ENCODE data around the gene NPR2. TPM values are rescaled to one million over a fixed set of nuclear protein-coding genes. Genes with fewer than 3 reads are reported as not detected.

The NPR2 gene
- total and polyA plus RNA-seq, 2 of the 13 experiments (the other 11 are each of a cell fraction or from before 2014, with no cell fraction given) = 7.4 to 9.4 TPM

- TF ChIP-seq NFYC (CRISPR knock-in tag; IDR thresholded peaks at IDR 0.05) = no peak
- no peak for TF ChIP-seq SIX4 (CRISPR knock-in tag; IDR thresholded peaks at IDR 0.05)
- no peak; the same call in 1 of the 2 replicates for TF ChIP-seq ZNF256 (CRISPR knock-in tag; conservative IDR thresholded peaks at IDR 0.05)
- TF ChIP-seq PITX1 (CRISPR knock-in tag; IDR thresholded peaks at IDR 0.05) = peak; percentile 58
- TF ChIP-seq, protein P1, sequence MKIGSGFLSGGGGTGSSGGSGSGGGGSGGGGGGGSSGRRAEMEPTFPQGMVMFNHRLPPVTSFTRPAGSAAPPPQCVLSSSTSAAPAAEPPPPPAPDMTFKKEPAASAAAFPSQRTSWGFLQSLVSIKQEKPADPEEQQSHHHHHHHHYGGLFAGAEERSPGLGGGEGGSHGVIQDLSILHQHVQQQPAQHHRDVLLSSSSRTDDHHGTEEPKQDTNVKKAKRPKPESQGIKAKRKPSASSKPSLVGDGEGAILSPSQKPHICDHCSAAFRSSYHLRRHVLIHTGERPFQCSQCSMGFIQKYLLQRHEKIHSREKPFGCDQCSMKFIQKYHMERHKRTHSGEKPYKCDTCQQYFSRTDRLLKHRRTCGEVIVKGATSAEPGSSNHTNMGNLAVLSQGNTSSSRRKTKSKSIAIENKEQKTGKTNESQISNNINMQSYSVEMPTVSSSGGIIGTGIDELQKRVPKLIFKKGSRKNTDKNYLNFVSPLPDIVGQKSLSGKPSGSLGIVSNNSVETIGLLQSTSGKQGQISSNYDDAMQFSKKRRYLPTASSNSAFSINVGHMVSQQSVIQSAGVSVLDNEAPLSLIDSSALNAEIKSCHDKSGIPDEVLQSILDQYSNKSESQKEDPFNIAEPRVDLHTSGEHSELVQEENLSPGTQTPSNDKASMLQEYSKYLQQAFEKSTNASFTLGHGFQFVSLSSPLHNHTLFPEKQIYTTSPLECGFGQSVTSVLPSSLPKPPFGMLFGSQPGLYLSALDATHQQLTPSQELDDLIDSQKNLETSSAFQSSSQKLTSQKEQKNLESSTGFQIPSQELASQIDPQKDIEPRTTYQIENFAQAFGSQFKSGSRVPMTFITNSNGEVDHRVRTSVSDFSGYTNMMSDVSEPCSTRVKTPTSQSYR (CRISPR knock-in tag; IDR thresholded peaks at IDR 0.05; ENCODE audit: borderline replicate concordance) = peak; percentile 29; the same call in 1 of the 2 replicates
- TF ChIP-seq REL (CRISPR knock-in tag; conservative IDR thresholded peaks at IDR 0.05) = no peak
- TF ChIP-seq SIN3A (IDR thresholded peaks at IDR 0.05; ENCODE audit: borderline replicate concordance, low read depth, low read length) = no peak
- TF ChIP-seq CHD2 (IDR thresholded peaks at IDR 0.05; ENCODE audit: low read depth, low read length) = no peak
- TF ChIP-seq ZNF124 (CRISPR knock-in tag; IDR thresholded peaks at IDR 0.05) = peak; percentile 43; the same call in 1 of the 2 replicates
- TF ChIP-seq SP140L (CRISPR knock-in tag; IDR thresholded peaks at IDR 0.05; ENCODE audit: borderline replicate concordance) = no peak
- TF ChIP-seq RFX3 (CRISPR knock-in tag; IDR thresholded peaks at IDR 0.05) = no peak
- peak; percentile 18; the same call in 1 of the 2 replicates for TF ChIP-seq ZNF292 (CRISPR knock-in tag; IDR thresholded peaks at IDR 0.05; ENCODE audit: borderline replicate concordance, low read depth)
- no peak for TF ChIP-seq CERS6 (CRISPR knock-in tag; IDR thresholded peaks at IDR 0.05)
- no peak for TF ChIP-seq ZXDC (CRISPR knock-in tag; IDR thresholded peaks at IDR 0.05)
- TF ChIP-seq MXD3 (CRISPR knock-in tag; IDR thresholded peaks at IDR 0.05) = peak; percentile 65
- no peak for TF ChIP-seq MIER3 (CRISPR knock-in tag; IDR thresholded peaks at IDR 0.05; ENCODE audit: borderline replicate concordance)
- TF ChIP-seq ZNF547 (CRISPR knock-in tag; IDR thresholded peaks at IDR 0.05) = peak; percentile 48; the same call in 1 of the 2 replicates
- peak; percentile 51; the same call in 1 of the 2 replicates for TF ChIP-seq ZNF138 (CRISPR knock-in tag; IDR thresholded peaks at IDR 0.05; ENCODE audit: low read depth)
- no peak for TF ChIP-seq ZNF660 (CRISPR knock-in tag; IDR thresholded peaks at IDR 0.05; ENCODE audit: borderline replicate concordance, low read depth)
- TF ChIP-seq ZKSCAN5 (CRISPR knock-in tag; IDR thresholded peaks at IDR 0.05) = no peak
- no peak for TF ChIP-seq ZNF558 (CRISPR knock-in tag; IDR thresholded peaks at IDR 0.05; ENCODE audit: borderline replicate concordance)
Observed at GRCh38 chr9:35756275-35757225, 34.8 kb upstream of the NPR2 start (continued).
